GM19238 (cell line): ENCODE measurements around the gene MAT2B.

Experiments used
- DNase-seq: peaks from one replicate; pipeline ENCODE4 v3.0.0; 2011; ENCODE audit warnings: low spot score; ENCODE audit not compliant: insufficient read length

The MAT2B gene

DNA sequence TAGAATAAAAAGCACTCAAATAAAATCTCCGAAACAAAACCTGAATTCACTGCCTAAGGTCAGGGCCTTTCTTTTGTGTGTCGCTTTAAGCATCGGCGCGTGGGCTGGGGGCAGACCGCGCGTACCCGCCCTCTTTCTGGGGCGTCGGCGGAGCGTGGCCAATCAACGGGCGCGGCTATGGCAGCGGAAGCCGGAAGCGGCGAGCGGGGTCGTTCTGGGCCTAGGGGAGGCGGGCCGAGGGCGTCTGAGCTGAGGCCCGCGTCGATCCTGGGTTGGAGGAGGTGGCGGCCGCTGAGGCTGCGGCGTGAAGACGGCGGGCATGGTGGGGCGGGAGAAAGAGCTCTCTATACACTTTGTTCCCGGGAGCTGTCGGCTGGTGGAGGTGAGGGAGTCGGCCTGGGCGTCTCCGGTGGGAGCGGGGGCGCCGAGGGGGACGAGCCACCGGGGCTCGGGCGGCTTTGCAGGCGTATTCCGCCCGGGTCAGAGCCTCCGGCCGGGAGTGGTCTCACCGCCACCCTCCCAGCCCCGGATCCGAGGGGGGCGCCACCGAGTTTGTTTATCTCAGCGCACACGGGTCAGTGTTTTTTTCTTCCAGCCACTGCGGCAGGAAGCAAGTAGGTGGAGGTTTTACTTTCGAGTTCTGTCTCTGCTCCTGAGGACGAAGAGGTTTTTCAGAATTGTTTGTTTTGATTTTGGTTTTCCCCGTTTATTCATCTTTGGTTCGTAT is at the start of gene MAT2B:
MAT2B (plus strand) TSS at position 252 of the 727 bp plus-strand sequence; CDS start at position 320, 68 bp downstream.
- DNase-seq, result peak; percentile 81

DNA sequence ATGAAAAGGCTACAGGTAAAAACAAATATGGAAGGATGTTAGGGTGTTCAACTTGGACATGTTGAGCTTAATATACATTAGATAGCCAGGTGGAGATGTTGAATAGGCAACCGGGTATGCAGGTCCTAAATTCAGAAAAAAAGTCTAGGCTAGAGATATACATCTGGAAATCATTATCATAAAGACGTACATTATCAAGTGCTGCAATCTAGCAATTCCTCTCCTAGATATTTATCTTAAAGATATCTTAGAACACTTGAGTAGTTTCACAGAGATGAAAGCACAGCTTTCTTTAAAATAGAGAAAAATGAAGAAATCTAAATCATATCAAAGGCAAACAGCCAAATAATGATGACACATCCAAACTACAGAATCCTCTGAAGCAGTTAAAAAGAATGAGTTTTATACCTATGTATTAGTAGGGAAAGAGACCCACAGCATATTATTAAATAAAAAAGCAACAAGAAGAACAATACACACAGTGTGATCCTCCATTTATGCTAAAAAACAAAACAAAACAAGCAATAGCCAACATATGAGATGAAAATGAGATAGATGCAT is 49.3 kb upstream of the MAT2B start:
- no peak for DNase-seq

DNA sequence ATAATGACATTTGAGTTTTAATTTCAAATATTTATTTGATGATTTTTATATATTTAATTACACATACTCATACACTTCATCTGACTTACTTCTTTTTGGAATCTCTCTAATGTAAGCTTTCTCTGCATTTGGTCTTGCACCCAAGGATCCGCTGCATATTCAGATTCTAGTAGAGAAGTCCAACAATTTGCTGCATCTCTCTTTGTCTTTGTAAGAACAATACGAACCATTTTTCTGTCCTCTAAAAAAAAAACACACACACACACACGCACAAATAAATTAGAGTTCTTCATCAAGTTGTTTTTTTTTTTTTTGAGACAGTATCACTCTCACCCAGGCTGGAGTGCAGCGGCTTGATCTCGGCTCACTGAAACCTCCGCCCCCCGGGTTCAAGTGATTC is 48.6 kb upstream of the MAT2B start:
- DNase-seq, result no peak

DNA sequence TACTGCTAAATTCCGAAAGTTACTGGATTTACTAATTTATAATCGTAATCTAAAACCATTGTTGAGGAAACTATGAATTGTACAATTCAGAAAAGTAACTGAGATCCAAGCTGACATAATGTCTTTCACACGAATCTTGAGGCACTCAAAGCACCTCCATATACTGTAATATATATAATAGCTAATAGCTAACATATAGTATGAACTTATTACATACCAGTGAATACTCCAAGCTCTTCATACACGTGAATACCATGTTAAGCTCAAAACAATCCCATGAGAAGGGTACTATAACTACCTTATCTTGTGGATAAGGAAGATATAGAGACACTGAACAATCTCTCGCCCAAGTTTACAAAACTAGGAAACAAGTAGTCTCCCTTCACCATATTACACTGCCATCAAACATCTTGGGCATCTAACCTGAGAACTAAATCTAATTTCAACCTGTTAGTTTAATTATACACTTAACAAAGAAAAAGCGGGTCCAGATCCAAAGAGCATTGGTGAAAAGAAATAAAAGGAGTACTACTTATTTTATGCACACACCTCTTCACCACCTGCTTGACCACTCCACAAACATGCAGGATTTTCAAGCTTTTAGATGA is 46.5 kb upstream of the MAT2B start:
- DNase-seq, result no peak

DNA sequence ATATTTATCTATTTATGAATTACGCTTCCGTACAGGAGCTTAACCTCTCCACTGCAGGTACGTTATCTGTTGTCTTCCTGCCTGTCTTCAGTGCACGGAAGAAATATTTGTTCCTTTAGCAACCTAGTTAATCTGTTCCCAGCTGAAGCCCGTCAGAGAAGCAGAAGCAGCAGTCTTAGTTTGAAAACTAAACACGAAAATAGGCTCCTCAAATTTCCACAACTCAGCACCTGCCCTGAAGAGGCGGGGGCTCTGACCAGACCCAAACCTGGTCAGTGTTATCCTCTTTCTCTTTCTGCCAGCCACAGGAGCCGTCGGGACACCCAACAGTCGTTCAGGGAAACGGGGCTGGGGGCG is 46.0 kb upstream of the MAT2B start:
- DNase-seq, result no peak

DNA sequence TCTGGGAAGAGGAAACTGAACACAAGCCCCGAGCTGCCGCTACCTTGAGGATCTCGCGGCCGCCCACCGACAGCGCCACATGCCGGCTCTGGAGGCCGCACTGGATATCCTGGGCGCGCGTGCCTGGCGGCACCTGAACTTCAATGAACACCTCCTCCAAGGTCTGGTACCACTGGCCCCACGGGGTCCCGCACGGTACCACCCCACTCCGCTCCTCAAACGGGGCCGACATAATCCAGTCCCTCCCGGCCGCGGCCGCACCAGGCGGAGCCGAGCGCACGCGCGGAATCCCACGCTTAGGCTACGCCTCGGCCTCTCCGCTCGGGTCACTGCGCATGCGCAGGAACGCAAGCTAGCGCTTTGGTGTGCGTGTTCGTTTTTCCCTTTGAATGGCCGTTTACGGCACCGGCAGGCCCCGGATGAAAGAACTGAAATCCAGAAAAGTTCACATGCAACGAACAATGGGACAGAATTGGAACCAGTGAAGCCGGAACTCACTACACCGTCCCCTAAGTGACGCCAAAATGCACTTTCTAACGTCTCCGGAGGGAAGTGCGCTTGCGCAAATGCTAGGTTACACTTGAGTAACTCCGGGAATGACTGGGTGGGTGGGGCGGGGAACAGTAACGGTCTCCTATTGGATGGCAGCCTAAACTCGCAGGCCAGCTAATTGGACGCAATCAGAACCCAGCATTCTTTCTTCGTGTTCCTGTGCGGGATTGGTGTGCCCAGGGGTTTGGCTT is 45.4 kb upstream of the MAT2B start, which contains the start of gene NUDCD2:
NUDCD2 (minus strand) TSS at position 284 of the 743 bp plus-strand sequence; CDS start at position 232, 52 bp downstream.
- DNase-seq, result peak; percentile 50

DNA sequence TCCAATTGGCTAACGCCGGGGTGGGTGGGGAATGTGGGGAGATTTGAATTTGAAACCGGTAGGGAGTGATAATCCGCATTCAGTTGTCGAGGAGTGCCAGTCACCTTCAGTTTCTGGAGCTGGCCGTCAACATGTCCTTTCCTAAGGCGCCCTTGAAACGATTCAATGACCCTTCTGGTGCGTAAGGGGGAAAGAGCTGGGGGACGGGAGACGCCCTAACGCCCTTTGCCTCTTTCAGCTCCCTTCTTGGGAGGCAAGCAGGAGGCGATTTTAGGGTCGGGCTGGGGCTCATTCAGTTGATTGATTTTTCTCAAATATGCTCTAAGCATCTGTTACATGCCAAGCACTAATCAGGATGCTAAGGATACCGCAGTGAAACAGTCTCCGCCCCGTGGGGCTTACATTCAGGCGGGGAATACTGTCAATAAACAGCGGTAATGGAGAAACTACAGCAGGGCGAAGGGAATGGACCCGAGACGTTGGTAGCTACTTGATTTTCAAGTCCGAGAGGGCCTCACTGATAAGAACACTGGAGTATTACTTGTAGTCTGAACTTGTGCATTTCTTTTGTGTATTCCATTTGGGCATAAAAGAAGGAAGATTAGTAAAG is 44.8 kb upstream of the MAT2B start, which contains the start of gene HMMR:
HMMR (plus strand) TSS at position 71 of the 610 bp plus-strand sequence; CDS start at position 132, 61 bp downstream.
- DNase-seq, result no peak

DNA sequence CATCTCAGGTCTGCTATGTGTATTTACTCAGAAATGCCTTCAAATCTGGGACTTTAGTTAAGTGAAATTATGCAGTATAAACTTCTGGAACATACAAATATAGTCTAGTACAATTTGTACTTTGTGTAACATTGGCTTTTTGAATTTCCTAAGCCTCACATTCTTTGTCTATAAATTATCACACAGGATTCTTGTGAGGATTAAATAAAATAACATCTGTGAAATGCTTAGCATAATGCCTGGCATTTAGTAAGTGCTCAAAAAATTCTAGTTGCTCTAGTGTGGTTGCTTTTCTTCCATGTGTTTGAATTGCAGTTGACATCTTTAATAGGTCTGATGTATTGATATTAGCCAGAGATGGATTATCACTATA is 42.4 kb upstream of the MAT2B start:
- DNase-seq, result no peak

DNA sequence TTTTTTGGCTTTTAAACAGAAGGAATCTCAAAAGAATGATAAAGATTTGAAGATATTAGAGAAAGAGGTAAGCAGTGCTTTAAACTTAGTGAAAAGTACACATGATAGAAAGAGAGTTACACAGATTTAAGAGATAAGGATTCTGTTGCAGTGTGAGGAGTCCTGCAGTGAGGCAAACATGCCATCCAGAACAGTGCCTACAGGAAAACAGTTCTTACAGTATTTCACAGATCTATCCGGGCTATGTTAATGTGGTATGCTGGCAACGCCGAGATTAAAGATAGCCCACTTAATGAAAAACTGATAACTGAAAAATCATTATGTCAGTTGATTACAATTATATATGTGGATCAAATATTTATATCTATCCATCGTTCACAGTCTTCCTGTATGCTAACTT is 37.7 kb upstream of the MAT2B start:
- no peak for DNase-seq

DNA sequence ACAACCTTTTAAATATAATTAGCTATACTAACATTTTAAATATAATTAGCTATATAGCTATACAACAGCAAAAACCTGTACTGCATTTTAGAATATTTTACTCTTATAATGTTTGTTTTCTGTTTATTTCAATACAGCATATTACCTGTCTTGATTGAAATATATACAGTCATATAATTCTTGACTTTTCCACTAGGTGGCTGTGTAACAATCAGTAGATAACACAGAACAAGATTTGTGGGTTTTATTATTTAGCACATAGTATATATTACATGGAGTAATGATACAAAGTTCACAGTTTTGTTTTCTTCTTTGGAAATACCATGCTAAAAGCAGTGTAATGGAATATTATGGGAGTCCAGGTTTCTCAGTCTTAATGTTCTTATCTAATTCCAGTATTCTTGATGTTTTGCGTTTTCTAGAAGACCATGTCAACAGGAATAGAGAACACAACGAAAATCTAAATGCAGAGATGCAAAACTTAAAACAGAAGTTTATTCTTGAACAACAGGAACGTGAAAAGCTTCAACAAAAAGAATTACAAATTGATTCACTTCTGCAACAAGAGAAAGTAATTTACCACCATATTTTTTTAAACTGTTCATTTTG is 31.7 kb upstream of the MAT2B start:
- no peak for DNase-seq

DNA sequence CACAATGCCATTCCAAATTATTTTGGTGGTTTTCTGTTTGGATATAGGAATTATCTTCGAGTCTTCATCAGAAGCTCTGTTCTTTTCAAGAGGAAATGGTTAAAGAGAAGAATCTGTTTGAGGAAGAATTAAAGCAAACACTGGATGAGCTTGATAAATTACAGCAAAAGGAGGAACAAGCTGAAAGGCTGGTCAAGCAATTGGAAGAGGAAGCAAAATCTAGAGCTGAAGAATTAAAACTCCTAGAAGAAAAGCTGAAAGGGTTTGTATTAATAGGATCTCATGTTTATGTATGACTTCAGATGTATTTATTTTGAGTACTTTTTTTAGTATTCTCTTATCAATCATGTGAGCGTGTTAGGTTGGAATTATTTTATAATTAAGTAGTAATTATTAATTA is 30.0 kb upstream of the MAT2B start:
- no peak for DNase-seq

DNA sequence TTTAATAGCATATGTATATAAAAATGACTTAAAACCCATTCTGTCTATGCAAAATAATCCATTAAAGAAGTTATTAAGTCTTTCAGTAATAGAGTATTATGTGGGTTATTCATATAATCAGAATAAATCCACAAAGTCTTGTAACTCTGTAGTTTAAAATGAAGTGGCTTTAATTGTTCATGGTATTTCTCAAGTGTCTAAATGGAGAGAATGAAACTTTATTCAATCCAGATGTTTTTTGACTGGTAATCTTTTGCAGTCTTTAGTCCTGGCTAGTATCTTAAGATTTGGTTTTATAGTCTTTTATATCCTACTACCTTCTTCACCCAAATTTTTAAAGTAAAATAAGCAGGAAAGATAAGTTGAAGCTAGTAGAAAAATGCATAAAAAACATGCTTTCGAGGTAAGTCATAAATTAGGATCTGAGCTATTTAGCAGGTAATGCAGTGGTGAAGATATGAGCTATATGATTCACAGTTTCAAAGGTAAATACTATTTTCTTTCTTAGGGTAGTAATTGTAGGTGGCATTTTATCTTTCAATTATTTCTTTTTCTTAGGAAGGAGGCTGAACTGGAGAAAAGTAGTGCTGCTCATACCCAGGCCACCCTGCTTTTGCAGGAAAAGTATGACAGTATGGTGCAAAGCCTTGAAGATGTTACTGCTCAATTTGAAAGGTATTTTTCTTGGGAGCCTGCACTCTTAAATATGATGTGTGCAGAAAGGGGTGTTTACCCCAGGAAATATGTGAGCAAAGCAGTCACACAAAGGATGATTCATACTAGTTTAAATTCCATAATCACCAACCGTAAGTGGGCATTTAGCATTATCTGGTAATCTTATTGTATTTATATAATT is 27.1 kb upstream of the MAT2B start:
- no peak for DNase-seq

DNA sequence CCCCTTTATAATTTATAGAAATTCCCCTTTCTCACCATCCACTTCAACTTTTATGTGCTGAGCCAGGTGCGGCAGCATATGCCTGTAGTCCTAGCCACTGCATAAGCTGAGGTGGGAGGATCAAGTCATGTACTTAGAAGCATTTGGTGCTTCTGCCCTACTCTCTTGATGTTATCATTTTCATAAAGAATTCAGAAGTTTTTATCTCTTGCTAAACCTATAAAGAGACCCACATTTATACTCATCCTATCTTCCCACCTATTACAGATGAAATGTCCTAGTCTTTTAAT is 26.5 kb upstream of the MAT2B start:
- DNase-seq, result no peak

DNA sequence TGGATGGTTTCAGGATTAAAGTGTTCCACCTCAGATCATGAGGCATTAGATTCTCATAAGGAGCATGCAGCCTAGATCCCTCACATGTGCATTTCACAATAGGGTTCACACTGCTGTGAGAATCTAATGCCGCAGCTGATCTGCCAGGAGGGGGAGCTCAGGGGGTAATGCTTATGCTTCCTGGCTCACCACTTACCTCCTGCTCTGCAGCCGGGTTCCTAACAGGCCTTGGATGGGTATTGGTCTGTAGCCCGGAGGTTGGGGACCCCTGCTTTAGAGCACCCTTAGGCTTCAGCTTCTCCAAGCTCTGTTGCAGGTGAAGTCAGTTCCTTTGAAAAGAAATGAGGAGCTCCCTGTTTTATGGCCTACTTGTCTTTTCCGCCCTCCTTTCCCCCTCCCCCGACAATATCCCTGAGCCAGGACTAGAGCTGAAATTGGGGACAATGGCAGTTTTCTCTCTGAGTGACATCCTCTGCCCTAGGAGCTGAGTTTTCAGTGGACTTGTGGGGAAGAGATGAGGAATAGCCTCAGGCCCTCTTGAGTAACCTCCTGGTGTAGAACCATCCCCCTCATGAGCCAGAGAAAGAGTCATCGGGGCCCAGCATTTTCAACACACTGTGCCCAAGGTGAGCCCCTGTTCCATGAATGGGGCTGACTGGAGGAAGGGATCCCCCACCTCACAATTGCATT is 16.2 kb upstream of the MAT2B start:
- no peak for DNase-seq

DNA sequence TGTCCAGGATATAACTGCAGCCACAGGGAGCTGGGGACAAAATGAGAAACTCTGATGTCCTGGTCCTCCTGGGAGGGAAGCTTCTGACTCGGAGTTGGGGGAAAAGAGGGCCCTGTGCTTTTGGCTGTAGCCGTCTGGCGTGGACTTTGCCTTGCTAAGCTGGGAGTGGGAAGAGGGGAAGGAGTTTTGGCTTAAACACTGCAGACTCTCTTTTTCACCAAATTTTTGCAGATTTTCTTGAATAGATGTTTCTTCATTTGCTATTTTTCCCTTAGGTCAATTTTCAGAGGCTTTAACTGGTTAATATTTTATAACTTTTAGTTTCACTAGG is 15.7 kb upstream of the MAT2B start:
- DNase-seq, result no peak

DNA sequence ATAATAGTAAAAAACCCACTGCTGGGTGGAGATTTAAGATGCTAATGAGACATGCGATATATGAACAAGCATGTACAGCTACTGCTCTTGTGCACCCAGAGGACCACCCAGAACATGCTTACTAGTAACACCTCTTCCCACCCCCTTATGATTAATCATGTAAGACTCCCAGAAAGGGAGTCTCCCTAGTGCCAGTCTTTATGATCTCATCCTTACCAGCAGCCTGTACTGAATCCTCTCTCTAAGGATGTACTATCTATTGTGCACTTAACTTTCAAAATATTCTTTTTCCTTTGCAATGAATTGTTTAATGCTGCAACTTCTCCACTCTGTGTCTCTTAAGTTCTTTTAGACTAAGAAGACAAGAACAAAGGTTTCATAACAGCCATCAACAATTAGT is 9.1 kb upstream of the MAT2B start:
- DNase-seq, result no peak

DNA sequence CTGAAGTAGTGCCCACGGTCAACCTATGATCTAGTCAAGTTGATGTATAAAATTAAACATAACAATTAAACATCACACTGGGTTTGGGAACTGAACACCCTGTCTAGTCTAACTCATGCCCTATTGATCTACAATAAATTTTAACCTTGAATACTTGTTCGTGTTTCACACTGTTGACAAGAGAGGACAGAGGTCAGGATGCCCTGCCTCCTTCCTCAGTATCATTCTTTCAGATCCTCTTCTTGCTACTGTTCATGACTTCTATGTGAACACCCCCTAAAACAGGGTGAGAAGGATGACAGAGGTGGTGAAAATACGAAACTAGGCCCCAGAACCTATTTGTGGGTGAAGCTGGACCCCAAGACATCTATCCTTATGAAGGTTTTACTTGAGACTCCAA is 8.1 kb upstream of the MAT2B start:
- DNase-seq, result no peak

DNA sequence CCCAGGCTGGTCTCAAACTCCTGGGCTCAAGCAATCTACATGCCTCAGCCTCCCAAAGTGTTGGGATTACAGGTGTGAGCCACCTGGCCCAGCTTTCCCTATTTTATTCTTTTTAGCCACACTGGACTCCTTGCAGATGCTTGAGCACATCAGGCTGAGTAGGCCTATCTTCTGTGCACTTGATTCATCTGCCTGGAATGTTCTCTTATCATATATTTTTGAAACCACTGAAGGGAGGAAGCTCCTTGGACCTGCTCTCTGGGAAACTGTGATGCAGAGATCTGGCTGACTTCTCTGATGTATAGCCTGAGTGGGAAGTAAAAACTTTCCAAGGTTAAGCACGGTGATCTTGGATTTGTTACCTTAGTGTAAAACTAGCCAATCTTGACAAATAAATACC is 6.5 kb upstream of the MAT2B start:
- DNase-seq, result no peak

DNA sequence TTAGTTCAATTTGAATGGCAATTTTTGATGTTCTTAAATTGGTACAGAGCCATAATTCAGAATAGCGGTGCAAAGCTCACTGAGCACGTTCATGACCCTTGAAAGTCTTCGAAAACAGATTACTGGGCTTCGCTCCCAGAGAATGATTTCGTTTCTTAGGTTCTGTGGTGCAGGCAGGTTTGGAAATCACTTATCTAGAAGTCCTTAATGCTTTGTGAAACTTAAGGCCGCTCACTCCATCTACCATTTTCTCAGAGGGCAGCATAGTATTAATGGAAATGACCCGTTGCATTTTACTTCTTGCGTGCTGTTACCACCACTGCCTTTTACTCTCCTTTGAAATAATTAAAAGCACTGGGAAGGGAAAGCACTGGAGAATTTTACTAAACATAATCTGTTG is 2.9 kb upstream of the MAT2B start:
- no peak for DNase-seq
